Measurements from ENCODE around the gene LMOD3.

LMOD3 gene

DNA sequence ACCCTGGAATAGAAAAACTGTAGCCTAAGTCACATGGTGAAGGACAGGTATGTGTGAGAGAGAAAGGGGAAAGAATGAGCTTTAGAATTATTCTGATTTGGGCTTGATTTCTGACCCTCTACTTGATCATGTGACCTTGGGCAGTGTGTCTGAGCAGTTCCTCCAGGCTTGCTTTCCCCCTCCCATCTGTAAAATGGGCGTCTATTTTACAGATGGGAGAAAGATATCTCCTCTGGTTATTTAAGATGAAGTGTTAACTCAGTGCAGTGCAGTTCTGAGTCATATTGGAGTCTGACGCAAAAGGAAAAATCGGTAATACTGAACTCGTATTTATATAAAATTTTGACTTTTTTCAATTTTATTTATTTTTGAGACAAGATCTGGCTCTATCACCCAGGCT is 38.1 kb upstream of the LMOD3 start:
- TF ChIP-seq, protein P1, sequence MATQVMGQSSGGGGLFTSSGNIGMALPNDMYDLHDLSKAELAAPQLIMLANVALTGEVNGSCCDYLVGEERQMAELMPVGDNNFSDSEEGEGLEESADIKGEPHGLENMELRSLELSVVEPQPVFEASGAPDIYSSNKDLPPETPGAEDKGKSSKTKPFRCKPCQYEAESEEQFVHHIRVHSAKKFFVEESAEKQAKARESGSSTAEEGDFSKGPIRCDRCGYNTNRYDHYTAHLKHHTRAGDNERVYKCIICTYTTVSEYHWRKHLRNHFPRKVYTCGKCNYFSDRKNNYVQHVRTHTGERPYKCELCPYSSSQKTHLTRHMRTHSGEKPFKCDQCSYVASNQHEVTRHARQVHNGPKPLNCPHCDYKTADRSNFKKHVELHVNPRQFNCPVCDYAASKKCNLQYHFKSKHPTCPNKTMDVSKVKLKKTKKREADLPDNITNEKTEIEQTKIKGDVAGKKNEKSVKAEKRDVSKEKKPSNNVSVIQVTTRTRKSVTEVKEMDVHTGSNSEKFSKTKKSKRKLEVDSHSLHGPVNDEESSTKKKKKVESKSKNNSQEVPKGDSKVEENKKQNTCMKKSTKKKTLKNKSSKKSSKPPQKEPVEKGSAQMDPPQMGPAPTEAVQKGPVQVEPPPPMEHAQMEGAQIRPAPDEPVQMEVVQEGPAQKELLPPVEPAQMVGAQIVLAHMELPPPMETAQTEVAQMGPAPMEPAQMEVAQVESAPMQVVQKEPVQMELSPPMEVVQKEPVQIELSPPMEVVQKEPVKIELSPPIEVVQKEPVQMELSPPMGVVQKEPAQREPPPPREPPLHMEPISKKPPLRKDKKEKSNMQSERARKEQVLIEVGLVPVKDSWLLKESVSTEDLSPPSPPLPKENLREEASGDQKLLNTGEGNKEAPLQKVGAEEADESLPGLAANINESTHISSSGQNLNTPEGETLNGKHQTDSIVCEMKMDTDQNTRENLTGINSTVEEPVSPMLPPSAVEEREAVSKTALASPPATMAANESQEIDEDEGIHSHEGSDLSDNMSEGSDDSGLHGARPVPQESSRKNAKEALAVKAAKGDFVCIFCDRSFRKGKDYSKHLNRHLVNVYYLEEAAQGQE (IDR thresholded peaks at IDR 0.05; ENCODE audit: insufficient replicate concordance, low read depth) = no peak
- no peak for TF ChIP-seq GABPA (IDR thresholded peaks at IDR 0.05; ENCODE audit: low read depth)
- TF ChIP-seq POLR2AphosphoS5 (IDR thresholded peaks at IDR 0.05; ENCODE audit: low read depth) = no peak
- TF ChIP-seq SPI1 (IDR thresholded peaks at IDR 0.05; ENCODE audit: borderline replicate concordance, low read depth) = no peak
- Histone ChIP-seq H3K4me3 (replicated peaks; ENCODE audit: insufficient read depth, low read length) (no peak overlapping the region), H3K27ac (replicated peaks) (no peak overlapping the region), H3K27me3 (ENCODE audit: insufficient read depth, poor library complexity, severe bottlenecking) (no peaks in the 10 kb centered on the region)
- no peak for DNase-seq (ENCODE audit: low read depth in 1 of 2, low spot score in 1 of 2)

DNA sequence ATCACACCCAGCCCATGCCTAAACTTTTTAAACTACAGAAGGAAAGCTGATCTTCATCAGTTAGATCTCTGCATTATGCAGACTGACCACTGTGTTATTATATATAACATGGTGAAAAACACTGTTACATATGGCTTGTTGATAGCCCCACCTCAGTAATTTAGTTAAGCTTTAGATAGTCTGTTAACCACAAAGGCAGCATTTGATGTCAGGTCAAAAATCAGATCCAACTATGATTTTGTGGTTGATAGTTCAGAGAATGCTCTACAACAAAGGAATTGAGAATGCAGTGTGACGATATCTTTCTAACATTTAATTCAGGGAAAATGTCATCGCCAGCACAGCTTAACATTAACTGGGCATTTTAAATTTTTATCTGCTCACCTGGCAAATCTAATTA is 37.7 kb upstream of the LMOD3 start:
- DNase-seq (ENCODE audit: low read depth in 1 of 2, low spot score in 1 of 2) = no peak
- no peak overlapping the region for H3K4me3 ChIP-seq (replicated peaks; ENCODE audit: insufficient read depth, low read length)
- no peak overlapping the region for H3K27ac ChIP-seq (replicated peaks)
- TF ChIP-seq, protein P1 (IDR thresholded peaks at IDR 0.05; ENCODE audit: insufficient replicate concordance, low read depth) = no peak
- TF ChIP-seq, protein P2, sequence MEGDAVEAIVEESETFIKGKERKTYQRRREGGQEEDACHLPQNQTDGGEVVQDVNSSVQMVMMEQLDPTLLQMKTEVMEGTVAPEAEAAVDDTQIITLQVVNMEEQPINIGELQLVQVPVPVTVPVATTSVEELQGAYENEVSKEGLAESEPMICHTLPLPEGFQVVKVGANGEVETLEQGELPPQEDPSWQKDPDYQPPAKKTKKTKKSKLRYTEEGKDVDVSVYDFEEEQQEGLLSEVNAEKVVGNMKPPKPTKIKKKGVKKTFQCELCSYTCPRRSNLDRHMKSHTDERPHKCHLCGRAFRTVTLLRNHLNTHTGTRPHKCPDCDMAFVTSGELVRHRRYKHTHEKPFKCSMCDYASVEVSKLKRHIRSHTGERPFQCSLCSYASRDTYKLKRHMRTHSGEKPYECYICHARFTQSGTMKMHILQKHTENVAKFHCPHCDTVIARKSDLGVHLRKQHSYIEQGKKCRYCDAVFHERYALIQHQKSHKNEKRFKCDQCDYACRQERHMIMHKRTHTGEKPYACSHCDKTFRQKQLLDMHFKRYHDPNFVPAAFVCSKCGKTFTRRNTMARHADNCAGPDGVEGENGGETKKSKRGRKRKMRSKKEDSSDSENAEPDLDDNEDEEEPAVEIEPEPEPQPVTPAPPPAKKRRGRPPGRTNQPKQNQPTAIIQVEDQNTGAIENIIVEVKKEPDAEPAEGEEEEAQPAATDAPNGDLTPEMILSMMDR (IDR thresholded peaks at IDR 0.05; ENCODE audit: insufficient read depth, low read length) = no peak
- TF ChIP-seq GABPA (IDR thresholded peaks at IDR 0.05; ENCODE audit: low read depth) (no peak), SPI1 (IDR thresholded peaks at IDR 0.05; ENCODE audit: borderline replicate concordance, low read depth) (no peak), POLR2AphosphoS5 (IDR thresholded peaks at IDR 0.05; ENCODE audit: low read depth) (no peak)
- H3K27me3 ChIP-seq (ENCODE audit: insufficient read depth, poor library complexity, severe bottlenecking) = no peaks in the 10 kb centered on the region

DNA sequence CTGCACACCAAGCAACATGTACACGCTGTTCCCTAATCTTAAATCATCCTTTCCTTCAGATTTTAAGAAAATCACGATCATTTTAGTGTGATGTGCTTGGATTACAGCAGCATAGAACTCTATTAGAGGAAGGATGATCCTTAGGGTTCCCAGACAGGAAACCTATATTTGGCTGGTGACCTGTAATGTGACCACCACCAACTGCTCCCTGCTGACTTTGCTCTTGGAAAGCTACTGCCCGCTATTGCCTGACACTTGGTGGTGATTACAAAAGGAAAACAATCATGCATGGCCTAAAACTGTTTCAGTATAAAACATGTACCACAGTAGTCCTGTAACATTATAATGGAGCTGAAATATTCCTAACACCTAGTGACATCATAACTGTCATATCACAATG is 27.2 kb upstream of the LMOD3 start:
- Histone ChIP-seq H3K4me3 (replicated peaks; ENCODE audit: insufficient read depth, low read length) (no peak overlapping the region), H3K27me3 (ENCODE audit: insufficient read depth, poor library complexity, severe bottlenecking) (peaks cover 3% of the 10 kb centered on the region), H3K27ac (replicated peaks) (no peak overlapping the region)
- TF ChIP-seq, protein P2 (IDR thresholded peaks at IDR 0.05; ENCODE audit: insufficient read depth, low read length) = no peak
- no peak for TF ChIP-seq POLR2AphosphoS5 (IDR thresholded peaks at IDR 0.05; ENCODE audit: low read depth)
- no peak for DNase-seq (ENCODE audit: low read depth in 1 of 2, low spot score in 1 of 2)

DNA sequence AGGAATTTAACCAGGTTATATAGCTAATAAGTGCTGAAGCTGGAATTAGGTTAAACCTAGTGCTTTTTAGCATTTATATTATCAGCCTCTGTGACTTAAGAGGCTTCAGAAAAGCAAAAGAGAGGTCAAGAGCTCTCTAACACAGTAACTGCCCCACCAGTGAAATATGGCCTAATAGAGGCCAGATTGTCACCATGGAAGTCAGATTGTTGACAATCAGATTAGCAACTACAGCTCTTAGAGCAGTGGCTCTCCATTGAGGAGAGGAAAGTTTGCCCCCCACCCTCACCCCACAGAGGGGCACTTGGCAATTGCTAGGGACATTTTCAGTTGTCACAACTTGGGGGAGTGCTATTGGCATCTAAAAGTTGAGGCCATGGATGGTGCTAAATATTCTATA is 23.3 kb upstream of the LMOD3 start:
- no peaks in the 10 kb centered on the region for H3K27me3 ChIP-seq (ENCODE audit: insufficient read depth, poor library complexity, severe bottlenecking)
- no peak for TF ChIP-seq POLR2AphosphoS5 (IDR thresholded peaks at IDR 0.05; ENCODE audit: low read depth)
- TF ChIP-seq SPI1 (IDR thresholded peaks at IDR 0.05; ENCODE audit: borderline replicate concordance, low read depth) = no peak
- TF ChIP-seq, protein P1 (IDR thresholded peaks at IDR 0.05; ENCODE audit: insufficient replicate concordance, low read depth) = no peak
- TF ChIP-seq GABPA (IDR thresholded peaks at IDR 0.05; ENCODE audit: low read depth) = no peak
- TF ChIP-seq, protein P2 (IDR thresholded peaks at IDR 0.05; ENCODE audit: insufficient read depth, low read length) = no peak
- no peak for DNase-seq (ENCODE audit: low read depth in 1 of 2, low spot score in 1 of 2)
- no peak overlapping the region for H3K4me3 ChIP-seq (replicated peaks; ENCODE audit: insufficient read depth, low read length)
- no peak overlapping the region for H3K27ac ChIP-seq (replicated peaks)
